AG09309 (cell line): Measurements from ENCODE around the gene HECW1.

Source experiments
- DNase-seq: peaks from one replicate; pipeline ENCODE4 v3.0.0-alpha.2; 2010; ENCODE audit warnings: low read depth
- H3K4me3 ChIP-seq: 2 replicates; pipeline ENCODE4 v1.5.1; 2011; ENCODE audit warnings: mild to moderate bottlenecking, low read depth, low read length, moderate library complexity; ENCODE audit not compliant: control insufficient read depth
- TF ChIP-seq, protein P1 (sequence below): IDR thresholded peaks from 2 replicates; pipeline ENCODE4 v1.5.1; 2011; ENCODE audit warnings: mild to moderate bottlenecking, low read depth, low read length, inconsistent platforms; ENCODE audit not compliant: insufficient read depth, control insufficient read depth; ENCODE audit errors: missing control alignments

Gene HECW1

DNA sequence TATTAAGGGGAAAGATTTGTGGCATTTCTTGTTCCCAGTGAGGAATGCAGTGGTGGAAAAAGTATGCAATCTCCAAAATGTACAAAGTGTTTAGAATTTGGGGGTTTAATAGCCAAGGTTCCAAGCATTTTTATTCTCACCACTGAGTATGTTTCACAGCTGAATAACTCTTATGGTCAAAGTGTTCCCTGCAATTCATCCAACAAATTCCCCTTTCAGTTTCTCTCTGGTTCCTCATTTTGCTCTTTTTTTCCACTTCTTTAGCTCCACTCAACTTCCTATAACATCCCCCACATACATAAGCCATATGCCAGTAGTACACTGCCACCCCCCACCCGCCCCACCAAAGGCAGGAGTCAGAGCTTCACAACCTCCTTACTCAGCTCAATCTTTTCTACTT is 4.6 kb downstream of the HECW1 start:
- TF ChIP-seq, protein P1, sequence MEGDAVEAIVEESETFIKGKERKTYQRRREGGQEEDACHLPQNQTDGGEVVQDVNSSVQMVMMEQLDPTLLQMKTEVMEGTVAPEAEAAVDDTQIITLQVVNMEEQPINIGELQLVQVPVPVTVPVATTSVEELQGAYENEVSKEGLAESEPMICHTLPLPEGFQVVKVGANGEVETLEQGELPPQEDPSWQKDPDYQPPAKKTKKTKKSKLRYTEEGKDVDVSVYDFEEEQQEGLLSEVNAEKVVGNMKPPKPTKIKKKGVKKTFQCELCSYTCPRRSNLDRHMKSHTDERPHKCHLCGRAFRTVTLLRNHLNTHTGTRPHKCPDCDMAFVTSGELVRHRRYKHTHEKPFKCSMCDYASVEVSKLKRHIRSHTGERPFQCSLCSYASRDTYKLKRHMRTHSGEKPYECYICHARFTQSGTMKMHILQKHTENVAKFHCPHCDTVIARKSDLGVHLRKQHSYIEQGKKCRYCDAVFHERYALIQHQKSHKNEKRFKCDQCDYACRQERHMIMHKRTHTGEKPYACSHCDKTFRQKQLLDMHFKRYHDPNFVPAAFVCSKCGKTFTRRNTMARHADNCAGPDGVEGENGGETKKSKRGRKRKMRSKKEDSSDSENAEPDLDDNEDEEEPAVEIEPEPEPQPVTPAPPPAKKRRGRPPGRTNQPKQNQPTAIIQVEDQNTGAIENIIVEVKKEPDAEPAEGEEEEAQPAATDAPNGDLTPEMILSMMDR, result no peak
- no peak for DNase-seq
- no peak overlapping the region for H3K4me3 ChIP-seq

DNA sequence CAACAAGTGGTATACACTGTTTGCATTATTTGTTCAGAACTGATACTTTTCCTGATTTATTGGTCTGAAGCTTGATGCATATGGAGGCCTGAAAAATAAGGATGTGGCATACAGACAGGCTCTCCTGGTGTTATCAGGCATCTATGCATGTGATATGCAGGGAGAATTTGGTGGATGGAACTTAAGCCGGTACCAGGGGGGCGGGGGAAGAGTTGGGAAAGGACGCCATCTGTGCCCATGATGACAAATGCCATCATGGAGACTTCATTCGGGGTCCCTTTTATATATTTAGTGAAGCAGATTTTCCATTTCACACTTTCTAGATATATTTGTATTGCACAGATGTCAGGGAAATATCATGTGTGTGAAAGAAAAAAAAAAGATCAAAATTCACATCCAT is 5.4 kb downstream of the HECW1 start:
- DNase-seq, result no peak
- TF ChIP-seq, protein P1, result no peak
- no peak overlapping the region for H3K4me3 ChIP-seq

DNA sequence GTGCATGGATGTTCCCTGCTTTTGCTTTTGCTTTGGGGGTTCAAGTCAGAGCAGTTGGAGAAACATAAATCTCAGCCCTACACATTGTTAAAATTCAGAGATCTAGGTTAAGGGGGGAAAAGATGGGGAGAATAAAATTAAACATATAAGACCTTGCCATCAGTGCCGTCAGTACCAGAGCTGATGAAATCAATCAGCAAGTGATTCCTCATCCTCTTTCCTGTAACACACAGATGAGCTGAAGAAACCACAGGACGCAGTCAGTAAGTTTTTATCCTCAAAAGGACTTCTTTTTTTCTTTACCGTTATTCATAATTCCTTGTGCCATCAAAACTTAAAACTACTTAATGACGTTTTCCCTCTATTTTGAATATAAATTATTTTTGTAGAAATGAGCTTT is 5.9 kb downstream of the HECW1 start:
- DNase-seq, result no peak
- TF ChIP-seq, protein P1, result no peak
- no peak overlapping the region for H3K4me3 ChIP-seq

DNA sequence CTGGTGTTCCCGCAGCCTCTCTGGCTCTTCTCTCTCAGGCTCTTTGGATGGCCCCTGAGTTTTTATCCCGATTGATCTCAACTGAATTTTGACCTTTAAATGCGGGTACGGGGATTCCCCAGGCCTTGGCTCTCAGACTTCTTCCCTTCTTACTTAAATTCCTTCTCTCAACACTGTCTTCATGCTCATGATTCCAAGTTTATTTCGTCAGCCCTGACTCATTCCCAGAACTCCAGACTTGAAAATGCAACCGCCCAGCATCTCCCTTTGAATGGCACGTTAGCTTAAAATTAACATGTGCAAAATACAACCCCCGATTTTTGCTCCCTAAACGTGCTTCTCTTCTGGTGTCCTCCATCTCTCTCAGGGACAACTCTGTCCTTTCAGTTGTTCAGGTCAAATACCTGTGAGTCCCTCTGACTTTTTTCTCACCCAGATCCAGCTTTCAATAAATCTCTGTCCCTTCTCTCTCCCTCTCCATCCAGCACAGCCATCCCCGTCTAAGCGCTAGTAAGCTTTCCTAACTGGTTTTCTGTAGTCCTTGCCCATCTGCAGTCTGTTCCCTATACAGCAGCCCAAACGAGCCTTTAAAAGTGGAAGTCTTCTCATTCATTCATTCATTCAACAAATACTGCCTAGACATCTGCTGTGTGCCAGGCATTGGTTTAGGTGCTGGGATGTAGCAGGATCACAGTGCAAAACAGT is 7.1 kb downstream of the HECW1 start:
- peak; percentile 48 for DNase-seq
- TF ChIP-seq, protein P1, result no peak
- H3K4me3 ChIP-seq, result no peak overlapping the region

DNA sequence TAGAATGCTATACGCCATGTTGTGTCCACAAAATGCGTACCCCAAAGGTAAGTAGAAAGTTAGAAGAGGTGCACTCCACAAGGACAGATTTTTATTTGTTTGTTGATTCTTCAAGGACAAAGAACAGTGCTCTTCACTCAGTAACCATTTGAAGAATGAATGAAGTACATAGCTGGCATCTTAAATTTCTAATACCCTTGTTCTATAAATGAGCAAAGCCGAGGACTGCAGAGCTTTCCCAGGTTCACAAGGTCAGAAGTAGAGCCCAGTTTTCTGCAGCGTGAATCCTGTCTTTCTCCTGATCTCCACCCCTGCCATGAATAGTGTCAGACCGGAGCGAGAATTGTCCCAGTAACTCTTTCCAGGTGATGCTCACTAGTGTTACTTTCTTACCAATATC is 9.5 kb downstream of the HECW1 start:
- no peak overlapping the region for H3K4me3 ChIP-seq
- DNase-seq, result no peak
- TF ChIP-seq, protein P1, result no peak

DNA sequence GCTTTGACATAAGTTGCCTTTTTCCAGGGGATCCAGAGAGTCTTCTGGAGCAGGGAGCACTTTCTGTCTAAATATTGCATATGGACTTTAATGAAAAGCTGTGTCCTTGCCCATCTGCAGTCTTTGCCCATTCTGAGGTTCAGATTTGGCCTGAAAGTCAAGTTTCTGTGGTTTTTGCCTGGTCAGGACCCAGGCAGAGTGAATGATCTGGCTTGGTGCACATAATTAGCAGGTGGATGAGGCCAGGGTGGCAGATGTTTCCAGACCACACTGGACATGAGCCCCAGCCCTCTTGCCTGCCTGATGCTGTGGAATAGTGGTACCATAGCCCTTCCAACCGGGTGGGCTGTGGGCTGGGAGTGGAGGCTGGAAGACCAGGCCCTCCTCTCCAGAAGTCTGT is 11.0 kb downstream of the HECW1 start:
- no peak overlapping the region for H3K4me3 ChIP-seq
- TF ChIP-seq, protein P1, result no peak
- no peak for DNase-seq
